HL-60/S4 (cell line): ENCODE data around the gene AK4.

Source experiments
- in situ Hi-C: fragments of 300-500 bp; cut with MboI; formaldehyde crosslinking; loops from 2 replicates; pipeline ENCODE4 v1.14.3; 2022; ENCODE audit warnings: low sequenced_read_pairs

AK4 gene

GRCh38 chr1:65238010-65238409 lies 90.0 kb downstream of the AK4 start:
- in situ Hi-C loops: no loop called here

GRCh38 chr1:65243491-65243890 lies 95.5 kb downstream of the AK4 start:
- in situ Hi-C loops: no loop called here

- in situ Hi-C loops: no loop called here
Observed at GRCh38 chr1:65245295-65245694, 97.3 kb downstream of the AK4 start.

- in situ Hi-C loops: no loop called here
Observed at GRCh38 chr1:65247419-65248359, 99.7 kb downstream of the AK4 start.

GRCh38 chr1:65250826-65251225 lies 102.8 kb downstream of the AK4 start:
- in situ Hi-C loops: no loop called here

- in situ Hi-C loops: no loop called here
Observed at GRCh38 chr1:65253800-65254319, 105.9 kb downstream of the AK4 start.

- in situ Hi-C loops: no loop called here
Observed at GRCh38 chr1:65254320-65255034, 106.5 kb downstream of the AK4 start.

GRCh38 chr1:65255035-65255655 lies 107.1 kb downstream of the AK4 start:
- in situ Hi-C loops: no loop called here

GRCh38 chr1:65255656-65256050 lies 107.7 kb downstream of the AK4 start:
- in situ Hi-C loops: no loop called here

GRCh38 chr1:65256860-65257708 lies 109.1 kb downstream of the AK4 start:
- in situ Hi-C loops: no loop called here

- in situ Hi-C loops: no loop called here
Observed at GRCh38 chr1:65258106-65258505, 110.1 kb downstream of the AK4 start.

- in situ Hi-C loops: no loop called here
Observed at GRCh38 chr1:65259816-65260215, 111.8 kb downstream of the AK4 start.

GRCh38 chr1:65260851-65261473 lies 113.0 kb downstream of the AK4 start:
- in situ Hi-C loops: no loop called here

GRCh38 chr1:65263286-65263685 lies 115.3 kb downstream of the AK4 start:
- in situ Hi-C loops: no loop called here

- in situ Hi-C loops: no loop called here
Observed at GRCh38 chr1:65264197-65264929, 116.4 kb downstream of the AK4 start.

- in situ Hi-C loops: no loop called here
Observed at GRCh38 chr1:65265296-65265650, 117.3 kb downstream of the AK4 start.

GRCh38 chr1:65265651-65266351 lies 117.8 kb downstream of the AK4 start:
- in situ Hi-C loops: no loop called here

GRCh38 chr1:65266476-65266875 lies 118.5 kb downstream of the AK4 start:
- in situ Hi-C loops: no loop called here

- in situ Hi-C loops: no loop called here
Observed at GRCh38 chr1:65267271-65267670, 119.3 kb downstream of the AK4 start.
